Measurements from ENCODE around the gene EPHA2.

DNA sequence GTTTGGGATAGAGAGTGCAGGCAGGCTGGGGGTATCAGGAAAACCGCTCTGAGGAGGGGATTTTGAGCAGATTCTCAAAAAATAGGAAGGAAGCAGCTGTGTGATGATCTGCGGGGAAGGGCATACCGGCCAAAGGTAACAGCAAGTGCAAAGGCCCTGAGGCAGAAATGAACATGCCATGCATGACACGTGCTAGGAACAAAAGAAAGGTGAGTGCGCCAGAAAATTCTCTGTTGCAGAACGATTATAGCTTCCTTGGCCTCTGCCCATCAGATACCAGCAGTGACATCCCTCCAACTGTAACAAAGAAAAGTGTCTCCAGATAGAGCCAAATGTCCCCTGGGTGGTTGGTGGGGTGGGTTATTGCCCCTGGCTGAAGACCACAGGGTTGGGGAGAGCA lies 45.4 kb downstream of the EPHA2 start:
- no peak for TF ChIP-seq POLR2A (IDR thresholded peaks at IDR 0.05)
- TF ChIP-seq EP300 (IDR thresholded peaks at IDR 0.05) = no peak

Data from tibial nerve (tissue), 3 donors.